GM19468 (cell line): ENCODE results near the gene PROSER1.
"Not testable (repeated sequence)": the region's sequence is repeated elsewhere in the genome, so short reads cannot be mapped to it uniquely, and the experiment has no call there.

Source experiments
- ATAC-seq: cut with Tn5 transposase; IDR thresholded peaks from one replicate; pipeline ENCODE4 v1.9.1; 2021; ENCODE audit warnings: mild to moderate bottlenecking, moderate library complexity, moderate number of reproducible peaks; ENCODE audit not compliant: unreplicated experiment; ENCODE audit errors: extremely low read depth

PROSER1 gene

GRCh38 chr13:39034085-39034484, 3.8 kb downstream of the PROSER1 start:
- no peak for ATAC-seq

GRCh38 chr13:39032150-39032549, 5.7 kb downstream of the PROSER1 start:
- no peak for ATAC-seq

GRCh38 chr13:39025433-39025839, 12.5 kb downstream of the PROSER1 start:
- ATAC-seq, result no peak

- no peak for ATAC-seq
These were observed 14.1 kb downstream of the PROSER1 start for GRCh38 chr13:39023761-39024160.

GRCh38 chr13:39023316-39023715, 14.6 kb downstream of the PROSER1 start:
- no peak for ATAC-seq

- ATAC-seq, result no peak
These were observed 16.9 kb downstream of the PROSER1 start for GRCh38 chr13:39020853-39021462.

- peak; percentile 66 for ATAC-seq
These were observed 21.1 kb downstream of the PROSER1 start for GRCh38 chr13:39016787-39017186.

GRCh38 chr13:39016087-39016486, 21.8 kb downstream of the PROSER1 start:
- ATAC-seq, result peak; percentile 50

GRCh38 chr13:39013462-39013861, 24.4 kb downstream of the PROSER1 start:
- ATAC-seq, result no peak

- ATAC-seq, result no peak
These were observed 25.3 kb downstream of the PROSER1 start for GRCh38 chr13:39012608-39013007.

- not testable (repeated sequence) for ATAC-seq
These were observed 31.3 kb downstream of the PROSER1 start for GRCh38 chr13:39006371-39007111.

GRCh38 chr13:38998739-38999138, 39.1 kb downstream of the PROSER1 start:
- ATAC-seq, result no peak

GRCh38 chr13:38993381-38993780, 44.5 kb downstream of the PROSER1 start:
- ATAC-seq, result no peak

GRCh38 chr13:38990693-38991092, 47.2 kb downstream of the PROSER1 start, which contains the start of gene STOML3:
TSS of gene STOML3 (minus strand) at chr13:38990831. CDS start at chr13:38990721, 110 bp downstream.
- ATAC-seq, result no peak

GRCh38 chr13:38981096-38981495, 56.8 kb downstream of the PROSER1 start:
- ATAC-seq, result no peak

- no peak for ATAC-seq
These were observed 57.2 kb downstream of the PROSER1 start for GRCh38 chr13:38980750-38981078.

GRCh38 chr13:38979891-38980749, 57.8 kb downstream of the PROSER1 start:
- ATAC-seq, result no peak

GRCh38 chr13:38970380-38971051, 67.4 kb downstream of the PROSER1 start:
- no peak for ATAC-seq

GRCh38 chr13:38969187-38969586, 68.7 kb downstream of the PROSER1 start:
- ATAC-seq, result no peak

GRCh38 chr13:38967446-38967845, 70.4 kb downstream of the PROSER1 start:
- ATAC-seq, result no peak
